GM12874 (cell line): ENCODE measurements around the gene KRTAP12-2.

Experiments used
- CTCF ChIP-seq: IDR thresholded peaks from 2 replicates; pipeline ENCODE4 v1.5.1; 2011; ENCODE audit warnings: low read depth, mild to moderate bottlenecking, control low read depth, low read length, moderate library complexity; ENCODE audit not compliant: insufficient read depth

The KRTAP12-2 gene

DNA sequence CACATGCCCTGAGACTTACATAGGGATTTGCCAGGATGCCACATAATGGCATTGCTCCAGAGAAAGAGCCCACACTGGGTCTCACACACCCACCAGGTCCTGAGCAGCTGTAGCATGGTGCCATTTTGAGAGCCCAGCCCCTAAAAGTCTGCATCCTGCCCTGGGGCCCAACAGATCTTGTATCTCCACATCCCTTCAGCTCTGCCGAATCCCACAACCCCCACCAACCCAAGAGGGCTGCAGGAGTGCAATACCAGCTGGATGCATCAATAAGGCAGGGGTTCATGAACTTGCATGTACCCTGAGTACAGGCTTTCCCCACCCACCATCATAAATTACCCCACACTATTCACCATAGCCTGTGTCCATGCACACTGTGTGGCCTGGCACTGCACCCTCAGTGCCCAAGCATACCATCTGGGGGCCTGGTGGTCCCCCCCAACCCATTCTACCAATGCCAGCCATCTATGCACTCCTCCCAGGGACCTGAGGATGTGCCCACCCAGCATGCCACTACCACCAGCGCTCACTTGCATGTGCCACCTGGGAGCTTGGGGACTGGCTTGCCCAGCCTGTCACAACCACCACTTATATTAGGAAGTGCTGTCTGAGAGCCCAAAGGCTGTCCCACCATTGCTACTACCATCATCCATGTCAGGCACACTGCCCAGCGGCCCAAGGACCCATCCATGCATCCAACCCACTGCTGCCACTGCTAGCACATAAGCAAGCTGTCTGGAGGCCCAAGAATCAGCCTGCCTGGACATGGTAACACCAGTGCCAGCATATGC is 4.1 kb upstream of the KRTAP12-2 start:
- TF ChIP-seq CTCF = no peak

- TF ChIP-seq CTCF = no peak
Observed at GRCh38 chr21:44667612-44668011, 885 bp upstream of the KRTAP12-2 start.

GRCh38 chr21:44664691-44665090 is 2.0 kb downstream of the KRTAP12-2 start:
- no peak for TF ChIP-seq CTCF

DNA sequence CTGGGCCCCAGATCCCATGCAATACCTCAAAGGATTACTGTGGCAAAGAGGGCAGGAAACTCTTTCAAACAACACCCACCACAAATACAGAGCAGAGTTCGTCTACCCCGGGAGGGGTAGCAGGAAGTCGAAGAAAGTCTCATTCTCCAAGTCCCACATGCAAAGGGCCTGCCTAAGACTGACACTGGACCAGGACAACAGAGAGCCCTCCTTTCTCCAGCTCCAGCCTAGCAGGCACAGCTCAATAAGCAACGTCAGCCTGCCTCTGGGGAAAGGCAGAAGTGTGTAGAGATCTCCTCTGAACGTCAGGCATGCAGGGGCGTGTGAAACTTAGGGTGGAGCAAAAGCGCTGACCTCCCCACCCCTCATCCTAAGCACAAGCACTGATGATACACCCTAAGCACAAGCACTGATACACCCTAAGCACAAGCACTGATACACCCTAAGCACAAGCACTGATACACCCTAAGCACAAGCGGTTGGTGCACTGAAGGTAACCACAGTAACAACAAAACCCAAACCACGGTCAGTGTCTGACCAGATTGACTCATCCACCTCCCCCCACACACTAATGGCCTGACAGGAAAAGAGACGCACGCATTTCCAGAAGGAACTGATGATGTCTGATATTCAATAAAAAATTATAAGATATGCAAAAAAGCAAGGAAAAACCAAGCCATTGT is 7.7 kb downstream of the KRTAP12-2 start:
- no peak for TF ChIP-seq CTCF

- no peak for TF ChIP-seq CTCF
Observed at GRCh38 chr21:44658541-44658910, 8.2 kb downstream of the KRTAP12-2 start.

GRCh38 chr21:44657635-44658540 is 8.8 kb downstream of the KRTAP12-2 start, which contains the start of gene KRTAP12-3:
Gene KRTAP12-3 (plus strand): TSS chr21:44657932. CDS start chr21:44657980, 48 bp downstream.
- TF ChIP-seq CTCF = no peak

DNA sequence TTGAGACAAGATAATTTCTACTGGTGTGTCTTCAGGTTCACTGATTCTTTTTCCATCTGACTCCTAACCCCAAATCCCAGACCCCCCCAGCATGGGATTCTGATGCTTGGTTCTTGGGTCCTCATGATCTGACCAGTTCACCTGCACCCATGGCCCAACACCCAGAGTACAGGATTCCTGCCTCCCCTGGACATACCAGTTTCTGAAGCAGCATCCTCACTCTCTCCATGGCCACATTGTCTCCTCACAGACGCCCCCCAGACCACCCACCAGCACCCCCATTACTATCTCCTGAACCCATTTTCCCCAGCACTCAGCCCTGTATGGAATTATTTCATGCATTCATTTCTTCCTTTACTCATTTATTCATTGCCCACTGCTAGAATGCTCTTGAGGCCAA is 9.9 kb downstream of the KRTAP12-2 start:
- TF ChIP-seq CTCF = no peak
